WERI-Rb-1 (cell line): Measurements from ENCODE around the gene TTC34.

Experiments used
- DNase-seq: peaks from one replicate; pipeline ENCODE4 v3.0.0-alpha.2; 2020
- H3K27ac ChIP-seq: fragments of 250-450 bp; sonication (Bioruptor Pico); 2 replicates; pipeline ENCODE4 v1.5.1; 2020; ENCODE audit warnings: mild to moderate bottlenecking, moderate library complexity
- H3K27me3 ChIP-seq: fragments of 250-450 bp; sonication (Bioruptor Pico); 2 replicates; pipeline ENCODE4 v1.5.1; 2021; ENCODE audit warnings: mild to moderate bottlenecking, low read depth, moderate library complexity; ENCODE audit not compliant: insufficient read depth, severe bottlenecking
- H3K36me3 ChIP-seq: fragments of 250-450 bp; sonication (Bioruptor Pico); 2 replicates; pipeline ENCODE4 v1.5.1; 2020; ENCODE audit warnings: mild to moderate bottlenecking, moderate library complexity
- H3K4me3 ChIP-seq: 2 replicates; pipeline ENCODE4 v1.5.1; 2011; ENCODE audit warnings: low read depth, mild to moderate bottlenecking, control low read depth, low read length
- H3K9me3 ChIP-seq: fragments of 250-450 bp; sonication (Bioruptor Pico); 2 replicates; pipeline ENCODE4 v1.5.1; 2021; ENCODE audit warnings: mild to moderate bottlenecking, moderate library complexity; ENCODE audit not compliant: severe bottlenecking
- TF ChIP-seq, protein P1 (sequence below): IDR thresholded peaks from 2 replicates; pipeline ENCODE4 v1.5.1; 2011; ENCODE audit warnings: low read depth, mild to moderate bottlenecking, control low read depth, inconsistent platforms, low read length

The TTC34 gene

DNA sequence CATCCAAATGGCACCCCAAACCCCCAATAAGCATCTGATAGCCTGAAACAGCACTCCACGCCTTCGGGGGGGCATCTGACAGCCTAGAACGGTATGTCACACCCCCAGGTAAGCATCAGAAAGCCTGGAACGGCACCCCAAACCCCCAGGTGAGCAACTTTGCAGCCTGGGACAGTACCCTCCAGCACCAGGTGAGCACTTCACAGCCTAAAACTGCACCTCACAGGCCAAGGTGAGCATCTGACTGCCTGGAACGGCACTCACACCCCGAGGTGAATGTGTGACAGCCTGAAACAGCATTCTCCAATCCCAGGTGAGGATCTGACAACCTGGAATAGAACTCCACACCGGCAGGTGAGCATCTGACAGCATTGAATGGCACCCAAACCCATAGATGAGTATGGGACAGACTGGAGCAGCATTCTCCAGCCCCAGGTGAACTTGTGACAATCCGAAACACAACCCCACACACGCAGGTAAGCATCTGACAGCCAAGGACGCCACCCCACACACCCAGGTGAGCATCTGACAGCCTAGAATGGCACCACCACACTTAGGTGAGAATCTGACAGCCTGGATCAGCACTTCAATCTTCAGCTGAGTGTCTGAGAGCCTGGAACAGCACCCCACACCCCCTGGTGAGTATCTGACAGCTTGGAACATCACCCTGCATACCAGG, 150.4 kb downstream of the TTC34 start:
- no peaks in the 10 kb centered on the region for H3K36me3 ChIP-seq
- H3K27me3 ChIP-seq, result peaks cover 48% of the 10 kb centered on the region
- no peak overlapping the region for H3K27ac ChIP-seq
- TF ChIP-seq, protein P1, sequence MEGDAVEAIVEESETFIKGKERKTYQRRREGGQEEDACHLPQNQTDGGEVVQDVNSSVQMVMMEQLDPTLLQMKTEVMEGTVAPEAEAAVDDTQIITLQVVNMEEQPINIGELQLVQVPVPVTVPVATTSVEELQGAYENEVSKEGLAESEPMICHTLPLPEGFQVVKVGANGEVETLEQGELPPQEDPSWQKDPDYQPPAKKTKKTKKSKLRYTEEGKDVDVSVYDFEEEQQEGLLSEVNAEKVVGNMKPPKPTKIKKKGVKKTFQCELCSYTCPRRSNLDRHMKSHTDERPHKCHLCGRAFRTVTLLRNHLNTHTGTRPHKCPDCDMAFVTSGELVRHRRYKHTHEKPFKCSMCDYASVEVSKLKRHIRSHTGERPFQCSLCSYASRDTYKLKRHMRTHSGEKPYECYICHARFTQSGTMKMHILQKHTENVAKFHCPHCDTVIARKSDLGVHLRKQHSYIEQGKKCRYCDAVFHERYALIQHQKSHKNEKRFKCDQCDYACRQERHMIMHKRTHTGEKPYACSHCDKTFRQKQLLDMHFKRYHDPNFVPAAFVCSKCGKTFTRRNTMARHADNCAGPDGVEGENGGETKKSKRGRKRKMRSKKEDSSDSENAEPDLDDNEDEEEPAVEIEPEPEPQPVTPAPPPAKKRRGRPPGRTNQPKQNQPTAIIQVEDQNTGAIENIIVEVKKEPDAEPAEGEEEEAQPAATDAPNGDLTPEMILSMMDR, result no peak
- H3K9me3 ChIP-seq, result peaks cover 23% of the 10 kb centered on the region
- no peak for DNase-seq
- H3K4me3 ChIP-seq, result no peak overlapping the region

DNA sequence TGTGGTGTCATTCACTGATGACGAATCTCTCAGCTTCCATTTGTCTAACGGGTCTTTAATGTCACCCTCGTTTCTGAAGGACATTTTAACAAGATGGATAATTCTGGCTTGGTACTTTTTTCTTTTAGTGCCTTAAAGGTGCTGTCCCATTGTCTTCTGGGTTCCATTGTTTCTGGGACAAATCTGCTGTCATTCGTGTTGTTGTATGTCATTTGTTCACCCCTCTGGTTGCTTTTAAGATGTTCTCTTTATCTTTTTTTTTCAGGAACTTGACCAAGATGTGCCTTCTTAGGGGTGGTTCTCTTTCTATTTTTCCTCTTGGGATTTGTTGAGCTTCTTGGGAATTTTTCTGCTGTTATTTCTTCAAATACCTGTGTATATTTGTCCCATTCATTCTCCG, 154.7 kb downstream of the TTC34 start:
- TF ChIP-seq, protein P1, result no peak
- H3K27me3 ChIP-seq, result peaks cover 75% of the 10 kb centered on the region
- peaks cover 28% of the 10 kb centered on the region for H3K9me3 ChIP-seq
- H3K36me3 ChIP-seq, result no peaks in the 10 kb centered on the region
- H3K4me3 ChIP-seq, result no peak overlapping the region
- no peak for DNase-seq
- H3K27ac ChIP-seq, result no peak overlapping the region

DNA sequence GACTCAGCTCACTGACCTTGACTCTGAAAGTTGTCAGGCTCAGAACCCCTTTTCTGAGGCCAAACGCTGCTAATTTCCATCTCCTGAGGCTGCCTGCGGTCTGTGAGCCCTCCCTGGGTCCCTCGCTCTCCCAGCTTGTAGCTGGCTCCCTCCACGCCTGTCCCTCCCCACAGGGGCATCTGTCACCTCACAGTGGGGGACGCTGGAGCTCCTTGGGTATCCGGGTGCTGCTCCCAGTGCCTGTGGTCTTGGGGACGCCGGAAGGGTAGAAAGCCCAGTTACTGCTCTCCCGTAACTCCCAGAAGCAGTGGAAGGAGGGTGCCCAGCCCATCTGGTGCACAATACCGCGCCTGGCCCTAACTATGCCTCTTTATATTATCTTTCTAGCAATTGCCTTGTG, 155.7 kb downstream of the TTC34 start:
- Histone ChIP-seq H3K36me3 (no peaks in the 10 kb centered on the region), H3K4me3 (no peak overlapping the region), H3K9me3 (peaks cover 28% of the 10 kb centered on the region), H3K27me3 (peaks cover 66% of the 10 kb centered on the region), H3K27ac (no peak overlapping the region)
- DNase-seq, result no peak
- TF ChIP-seq, protein P1, result no peak

DNA sequence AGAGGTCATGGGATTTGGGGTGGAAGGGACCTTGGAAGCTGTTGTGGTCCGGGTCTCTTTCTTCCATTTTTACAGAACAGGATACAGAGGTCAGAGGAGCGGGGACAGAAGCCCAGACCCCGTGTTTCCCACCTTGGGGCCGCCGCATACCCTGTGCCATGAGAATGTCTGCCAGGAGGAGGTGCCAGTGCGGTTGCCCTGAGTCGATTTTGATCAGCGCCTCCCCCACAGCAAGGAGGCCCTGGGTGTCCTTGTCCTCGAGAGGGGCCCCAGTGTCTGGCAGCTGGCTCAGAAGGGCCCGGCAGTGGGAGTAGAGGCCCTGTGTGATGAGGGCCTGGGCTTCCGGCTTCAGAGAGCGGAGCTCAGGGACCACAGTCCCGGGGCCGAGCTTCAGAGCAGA, 156.3 kb downstream of the TTC34 start:
- peaks cover 62% of the 10 kb centered on the region for H3K27me3 ChIP-seq
- peaks cover 28% of the 10 kb centered on the region for H3K9me3 ChIP-seq
- no peak for DNase-seq
- TF ChIP-seq, protein P1, result no peak
- no peak overlapping the region for H3K4me3 ChIP-seq
- no peak overlapping the region for H3K27ac ChIP-seq
- H3K36me3 ChIP-seq, result no peaks in the 10 kb centered on the region

DNA sequence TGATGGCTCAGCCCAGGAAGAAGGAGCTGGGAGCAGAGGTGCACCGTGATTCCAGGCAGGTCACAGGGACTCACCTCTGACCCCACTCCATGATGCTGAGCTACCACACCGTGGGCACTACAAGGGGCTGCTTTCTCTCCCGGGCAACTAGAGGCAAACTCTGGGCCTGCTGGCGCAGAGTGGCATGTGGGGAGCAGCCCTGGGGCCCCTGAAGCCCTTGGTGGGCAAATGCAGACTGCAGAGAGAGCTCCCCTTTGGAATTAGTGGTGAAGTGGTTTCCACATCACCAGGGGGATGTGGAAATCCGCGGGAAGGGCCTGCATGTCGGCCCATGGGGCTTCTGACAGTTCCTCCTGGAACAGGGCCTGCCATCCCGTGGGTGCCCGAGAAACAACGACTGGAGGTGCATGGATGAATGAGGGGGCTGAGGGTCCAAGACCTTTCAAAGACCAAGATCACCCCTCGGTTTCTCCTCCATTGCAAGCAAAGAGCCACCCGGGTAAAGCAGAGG, 156.8 kb downstream of the TTC34 start:
- no peak overlapping the region for H3K27ac ChIP-seq
- peaks cover 28% of the 10 kb centered on the region for H3K9me3 ChIP-seq
- H3K4me3 ChIP-seq, result no peak overlapping the region
- TF ChIP-seq, protein P1, result no peak
- H3K27me3 ChIP-seq, result peaks cover 62% of the 10 kb centered on the region
- DNase-seq, result no peak
- H3K36me3 ChIP-seq, result no peaks in the 10 kb centered on the region

DNA sequence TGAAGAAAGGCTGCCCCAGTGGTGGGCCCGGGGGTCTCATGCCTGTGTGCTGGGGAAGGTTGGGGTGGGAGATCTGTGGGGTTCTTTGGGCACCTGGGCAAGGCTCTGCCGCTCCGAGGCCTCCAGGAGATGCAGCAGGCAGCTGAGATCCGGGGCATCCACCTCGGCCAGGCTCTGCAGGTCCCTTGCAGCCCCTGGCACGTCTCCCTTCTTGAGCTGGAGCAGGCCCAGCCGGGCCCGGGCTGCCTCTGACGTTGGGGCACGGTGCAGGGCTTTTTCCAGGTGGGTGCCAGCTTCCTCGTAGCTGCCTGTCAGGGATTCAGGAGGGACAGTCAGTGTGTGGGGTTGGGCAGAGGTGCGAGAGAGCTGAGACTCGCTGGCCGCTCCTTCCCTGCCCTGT, 157.3 kb downstream of the TTC34 start:
- no peak for DNase-seq
- TF ChIP-seq, protein P1, result no peak
- Histone ChIP-seq H3K9me3 (peaks cover 28% of the 10 kb centered on the region), H3K27ac (no peak overlapping the region), H3K27me3 (peaks cover 61% of the 10 kb centered on the region), H3K4me3 (no peak overlapping the region), H3K36me3 (no peaks in the 10 kb centered on the region)
